HEK293T (cell line): ENCODE measurements around the gene APOBEC3A.

Source experiments
- ARNT ChIP-seq: fragments of 450-650 bp; IDR thresholded peaks from 2 replicates; pipeline ENCODE4 v1.6.1; 2017; ENCODE audit warnings: mild to moderate bottlenecking
- HDGF ChIP-seq: fragments of 450-650 bp; IDR thresholded peaks from 2 replicates; pipeline ENCODE4 v1.6.1; 2017; ENCODE audit warnings: antibody characterized with exemption, borderline replicate concordance
- L3MBTL2 ChIP-seq: fragments of 450-650 bp; conservative IDR thresholded peaks from 2 replicates; pipeline ENCODE4 v1.6.1; 2016; ENCODE audit warnings: mild to moderate bottlenecking

DNA sequence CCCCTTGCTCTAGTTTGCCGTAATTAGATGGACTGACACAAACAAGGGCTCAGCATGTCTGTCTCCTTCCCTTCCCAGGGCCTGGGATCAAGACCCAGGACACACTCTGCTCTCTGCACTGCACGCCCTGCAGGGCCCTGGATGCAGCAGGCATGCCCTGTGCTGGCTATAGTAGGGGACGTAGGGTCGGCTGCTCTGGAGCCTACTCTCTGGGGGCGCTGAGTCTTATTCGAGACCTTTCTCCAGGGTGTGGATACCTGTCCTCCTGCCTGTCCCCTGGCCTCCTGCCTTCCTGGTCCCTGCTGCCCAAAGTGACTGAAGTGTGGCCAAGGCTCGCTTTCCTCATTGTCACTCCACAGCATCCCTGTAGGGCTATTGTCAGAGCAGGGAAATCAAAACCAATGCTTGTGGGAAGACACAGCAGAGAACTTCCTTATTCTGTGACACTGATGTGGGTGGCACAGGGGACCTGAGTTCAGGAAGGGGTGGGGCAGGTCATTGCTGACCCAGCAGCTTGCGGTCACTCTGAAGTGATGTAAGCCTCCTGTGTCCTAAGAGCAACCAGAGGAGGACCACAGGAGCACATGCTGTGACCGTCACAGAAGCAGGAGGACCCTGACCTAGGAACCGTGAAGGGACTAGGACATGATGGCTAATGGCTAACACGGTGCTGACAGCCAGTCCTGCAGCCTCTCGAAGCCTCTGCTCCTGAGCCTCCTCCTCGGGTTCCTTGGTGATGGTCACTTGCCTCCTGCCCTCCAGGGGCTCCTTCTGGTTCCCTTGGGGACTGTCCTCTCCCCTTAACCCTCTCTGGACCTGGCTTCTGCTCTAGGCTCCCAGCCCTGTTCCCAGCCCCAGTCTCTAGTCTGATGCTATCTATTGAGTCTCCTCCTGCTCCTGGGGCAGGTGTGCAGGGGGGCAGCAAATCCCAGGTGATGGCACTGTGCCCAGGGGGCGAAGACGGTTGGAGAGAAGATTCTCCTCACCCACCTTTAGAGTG is 10.3 kb downstream of the APOBEC3A start:
- TF ChIP-seq ARNT, result no peak
- no peak for TF ChIP-seq L3MBTL2
- TF ChIP-seq HDGF, result no peak
